Stomach (tissue), 9 donors: Measurements from ENCODE around the gene MICALL2. TPM values are rescaled to one million over a fixed set of nuclear protein-coding genes. Genes with fewer than 3 reads are reported as not detected.
A peak's percentile ranks its signal among the peaks of the same experiment; 100 is the strongest.

Experiments
- DNase-seq, 2 donors: peaks; one replicate each; pipeline versions ENCODE4 v3.0.0 to v3.0.0-alpha.2; 2013 to 2019
- H3K27ac ChIP-seq, 5 donors: fragments of 200-600 bp in 4 of 5; sonication (generic) in 4 of 5; one replicate each; pipeline ENCODE4 v1.5.1; 2013 to 2019; ENCODE audit warnings: mild to moderate bottlenecking in 1 of 5, moderate library complexity in 1 of 5
- H3K27me3 ChIP-seq, 3 donors: fragments of 200-600 bp; sonication (generic); one replicate each; pipeline ENCODE4 v1.5.1; 2017 to 2019; ENCODE audit warnings: mixed run types in 1 of 3
- H3K36me3 ChIP-seq, 4 donors: fragments of 200-600 bp; sonication (generic); 1 replicate in 3 of 4; 2 replicates in 1 of 4; pipeline ENCODE4 v1.5.1; 2016 to 2019
- H3K4me1 ChIP-seq, 4 donors: fragments of 200-600 bp; sonication (generic); one replicate each; pipeline ENCODE4 v1.5.1; 2016 to 2019
- H3K4me3 ChIP-seq, 4 donors: fragments of 200-600 bp; sonication (generic) in 3 of 4; one replicate each; pipeline ENCODE4 v1.5.1; 2016 to 2019; ENCODE audit warnings: mild to moderate bottlenecking in 1 of 4
- H3K9me3 ChIP-seq, 4 donors: fragments of 200-600 bp; sonication (generic); one replicate each; pipeline ENCODE4 v1.5.1; 2016 to 2019
- CTCF ChIP-seq, 7 experiments: fragments of 450-650 bp in 4 of 7; fragments of 200-600 bp in 3 of 7; sonication (generic) in 3 of 7; IDR thresholded peaks; one replicate each; pipeline ENCODE4 v1.5.1; 2016 to 2019; ENCODE audit warnings: antibody characterized with exemption in 7 of 7, control low read depth in 2 of 7, mild to moderate bottlenecking in 1 of 7
- EP300 ChIP-seq: sonication (generic); formaldehyde crosslinking; IDR thresholded peaks from one replicate; pipeline ENCODE4 v1.6.1; 2017; ENCODE audit warnings: antibody characterized with exemption
- POLR2A ChIP-seq, 4 donors: fragments of 450-650 bp; IDR thresholded peaks; one replicate each; pipeline ENCODE4 v1.6.1; 2016; ENCODE audit warnings: antibody characterized with exemption in 4 of 4, control low read depth in 2 of 4, mild to moderate bottlenecking in 1 of 4, moderate library complexity in 1 of 4
- POLR2AphosphoS5 ChIP-seq, 3 donors: sonication (generic); formaldehyde crosslinking; IDR thresholded peaks; one replicate each; pipeline ENCODE4 v1.6.1; 2016; ENCODE audit warnings: antibody characterized with exemption in 3 of 3
- WGBS, 5 donors: extraction: QIAGEN DNeasy Blood & Tissue Kit in 3 of 5; methylation state at CpG; one replicate each; pipeline versions ENCODE4 v1.1.5 to v1.1.7; 2013 to 2018; 5-methylcytosine and 5-hydroxymethylcytosine counted together
- intact Hi-C: fragments of 100-400 bp; cut with DNase I; formaldehyde crosslinking; loops from one replicate; pipeline ENCODE4 v1.15.1; 2023; ENCODE audit warnings: low total_unique reads
- polyA plus RNA-seq, 3 donors: library from polyadenylated mRNA; stranded (reverse); fragments of 200-250 nt; gene quantifications; one replicate each; pipeline ENCODE4 v1.2.3, GENCODE V29; 2013
- total RNA-seq, 5 donors: library from RNA; depleted of rRNA; stranded (reverse); fragments of >200 nt; gene quantifications; one replicate each; pipeline versions ENCODE4 v1.1.0 to v1.2.3, GENCODE V29; 2014 to 2016
- donor health status: healthy with polysubstance abuse.
- donor health status: Bipolar disorder and iron deficiency.
- donor health status: healthy.

Gene MICALL2
- total and polyA plus RNA-seq, 8 donors: 30.7 to 263 (median 102) TPM

GRCh38 chr7:1464694-1465093 is 5.4 kb upstream of the MICALL2 start:
- peaks cover 2 to 17% (median 13%) of the 10 kb centered on the region in 4 donors for H3K36me3 ChIP-seq
- no peak overlapping the region for H3K4me3 ChIP-seq
- peaks cover 49 to 77% (median 58%) of the 10 kb centered on the region in 4 donors for H3K4me1 ChIP-seq
- no peak for DNase-seq
- H3K27ac ChIP-seq: no peak overlapping the region
- TF ChIP-seq POLR2A (IDR thresholded peaks at IDR 0.05) (no peak), POLR2AphosphoS5 (IDR thresholded peaks at IDR 0.05) (no peak), CTCF (IDR thresholded peaks at IDR 0.05) (no peak), EP300 (no peak)
- no peaks in the 10 kb centered on the region for H3K27me3 ChIP-seq
- H3K9me3 ChIP-seq: no peaks in the 10 kb centered on the region
- intact Hi-C loops: no loop called here
- 71 to 84% (median 82%) methylated on average over 12 of the region's 12 CpGs for WGBS, 5 donors

- no peak overlapping the region for H3K4me3 ChIP-seq
- no peak for DNase-seq
- intact Hi-C loops: no loop called here
- peaks cover 50 to 80% (median 63%) of the 10 kb centered on the region in 4 donors for H3K4me1 ChIP-seq
- H3K27me3 ChIP-seq: no peaks in the 10 kb centered on the region
- H3K27ac ChIP-seq: peak overlapping the region in 1 of 5 donors; percentile 94
- no peaks in the 10 kb centered on the region for H3K9me3 ChIP-seq
- peaks cover 0 to 7% (median 4%) of the 10 kb centered on the region in 4 donors for H3K36me3 ChIP-seq
- TF ChIP-seq EP300 (no peak), CTCF (IDR thresholded peaks at IDR 0.05) (no peak), POLR2A (IDR thresholded peaks at IDR 0.05) (no peak), POLR2AphosphoS5 (IDR thresholded peaks at IDR 0.05) (no peak)
- 53 to 66% (median 55%) methylated on average over 16 to 18 of the region's 18 CpGs for WGBS, 5 donors
Observed at GRCh38 chr7:1463676-1464223, 4.5 kb upstream of the MICALL2 start.

DNA sequence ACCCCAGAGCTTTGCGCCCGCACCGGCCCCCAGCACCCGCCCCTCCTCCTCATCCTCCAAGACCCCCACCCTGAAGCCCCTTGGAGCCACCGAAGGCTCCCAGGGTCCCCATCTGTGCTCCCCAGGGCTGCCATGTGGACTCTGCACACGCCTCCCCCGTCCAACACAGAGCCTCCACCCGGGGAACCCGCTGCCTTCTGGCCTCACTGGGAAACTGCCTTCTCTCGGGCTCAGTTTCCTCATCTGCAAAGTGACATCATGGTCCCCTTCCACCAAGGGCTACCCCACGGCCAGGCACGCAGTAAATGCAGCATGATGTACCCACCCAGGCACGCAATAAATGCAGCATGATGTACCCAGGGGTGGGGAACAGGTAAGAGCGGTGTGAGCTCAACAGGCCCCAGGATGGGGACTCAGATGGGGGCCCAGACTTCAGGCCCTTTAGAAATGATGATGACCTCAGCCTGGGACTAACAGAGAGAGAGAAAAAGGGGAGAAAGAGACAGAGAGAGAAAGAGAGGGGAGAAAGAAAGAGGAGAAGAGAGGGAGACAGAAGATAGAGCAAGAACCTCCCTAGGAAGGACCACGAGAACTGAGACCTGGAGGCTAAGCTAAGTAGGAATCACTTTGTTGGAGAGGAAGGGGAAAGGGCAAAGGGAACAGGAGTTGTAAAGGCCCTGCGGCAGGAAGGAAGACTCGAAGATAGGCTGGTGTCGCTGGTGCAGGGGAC is 2.5 kb upstream of the MICALL2 start:
- DNase-seq: peak in 1 of 2 donors; percentile 43
- intact Hi-C loops: no loop called here
- H3K4me3 ChIP-seq: peak overlapping the region in 2 of 4 donors; percentile 89 to 93
- no peaks in the 10 kb centered on the region for H3K36me3 ChIP-seq
- TF ChIP-seq EP300 (no peak), CTCF (IDR thresholded peaks at IDR 0.05) (no peak), POLR2AphosphoS5 (IDR thresholded peaks at IDR 0.05) (no peak), POLR2A (IDR thresholded peaks at IDR 0.05) (no peak)
- H3K4me1 ChIP-seq: peaks cover 63 to 90% (median 75%) of the 10 kb centered on the region in 4 donors
- H3K27ac ChIP-seq: peak overlapping the region; percentile 87 to 95 (median 92)
- H3K9me3 ChIP-seq: no peaks in the 10 kb centered on the region
- WGBS, 5 donors: 45 to 60% (median 49%) methylated on average over 17 to 18 of the region's 18 CpGs
- H3K27me3 ChIP-seq: no peaks in the 10 kb centered on the region

DNA sequence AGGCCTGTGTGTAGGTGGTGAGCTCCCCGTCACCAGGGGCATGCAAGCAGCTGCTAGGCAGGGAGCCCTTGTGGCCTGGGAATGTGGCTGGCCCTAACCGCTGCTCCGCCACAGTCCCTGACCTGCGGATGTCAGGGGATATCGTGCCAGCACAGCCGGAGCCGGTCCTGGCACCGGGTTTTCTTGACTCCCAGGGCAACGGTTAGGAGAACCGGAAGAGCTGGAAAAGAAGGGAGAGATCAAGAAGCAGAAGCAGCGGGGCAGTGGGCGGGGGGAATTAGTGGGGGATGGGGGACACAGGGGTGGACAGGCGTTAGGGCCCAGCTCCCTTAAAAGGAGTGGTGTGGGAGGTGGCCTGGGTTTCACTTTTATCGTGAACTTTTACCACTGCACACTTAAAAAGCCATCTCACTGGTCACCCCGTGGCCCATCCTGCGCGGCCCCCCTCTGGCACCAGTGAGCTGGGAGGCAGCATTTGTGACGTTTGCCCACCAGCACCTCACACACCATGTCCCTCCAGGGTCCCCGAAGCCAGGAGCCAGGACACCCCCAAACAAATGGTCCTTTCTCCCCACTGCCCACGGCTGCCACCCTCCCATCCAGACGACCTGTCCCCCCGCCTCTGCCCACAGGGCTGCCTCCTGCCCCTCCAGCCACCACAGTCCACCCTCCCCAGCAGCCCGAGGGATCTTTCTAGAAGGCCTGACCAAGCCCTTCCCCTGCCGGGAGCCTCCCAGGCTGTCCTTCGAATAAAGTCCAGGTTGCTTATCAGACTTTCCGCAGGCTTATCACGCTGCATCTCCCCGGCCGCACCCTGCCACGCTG is 1.8 kb upstream of the MICALL2 start:
- H3K9me3 ChIP-seq: no peaks in the 10 kb centered on the region
- 12 to 22% (median 20%) methylated on average over 26 to 30 of the region's 30 CpGs for whole genome bisulfite sequencing, 5 donors
- peak overlapping the region; percentile 87 to 95 (median 92) for H3K27ac ChIP-seq
- peaks cover 63 to 90% (median 75%) of the 10 kb centered on the region in 4 donors for H3K4me1 ChIP-seq
- peak overlapping the region; percentile 70 to 93 (median 84) for H3K4me3 ChIP-seq
- no peaks in the 10 kb centered on the region for H3K27me3 ChIP-seq
- peak; percentile 80 to 85 for DNase-seq
- intact Hi-C loops: no loop called here
- TF ChIP-seq POLR2A (IDR thresholded peaks at IDR 0.05) (no peak), POLR2AphosphoS5 (IDR thresholded peaks at IDR 0.05) (peak in 1 of 3 donors; percentile 57)
- H3K36me3 ChIP-seq: no peaks in the 10 kb centered on the region
